ENCODE data around the gene ZIC5.

The ZIC5 gene

GRCh38 chr13:99971576-99972189 is at the start of gene ZIC5:
Gene ZIC5 (minus strand): TSS chr13:99971767. CDS start chr13:99971603, 164 bp downstream.
- DNase-seq = no peak

- no peak for DNase-seq
Measured at GRCh38 chr13:100019780-100020356, 48.3 kb upstream of the ZIC5 start.

GRCh38 chr13:100014621-100015020 is 43.1 kb upstream of the ZIC5 start:
- no peak for DNase-seq

- no peak for DNase-seq
Measured at GRCh38 chr13:99998261-99998660, 26.7 kb upstream of the ZIC5 start.

- DNase-seq = no peak
Measured at GRCh38 chr13:99997702-99998214, 26.2 kb upstream of the ZIC5 start.

- DNase-seq = peak; percentile 71
Measured at GRCh38 chr13:99996381-99996973, 24.9 kb upstream of the ZIC5 start.

- DNase-seq = peak; percentile 12
Measured at GRCh38 chr13:99995589-99996380, 24.2 kb upstream of the ZIC5 start.

- DNase-seq = no peak
Measured at GRCh38 chr13:99995104-99995588, 23.6 kb upstream of the ZIC5 start.

- no peak for DNase-seq
Measured at GRCh38 chr13:99994638-99995020, 23.1 kb upstream of the ZIC5 start.

- no peak for DNase-seq
Measured at GRCh38 chr13:99993660-99994637, 22.4 kb upstream of the ZIC5 start.

- DNase-seq = no peak
Measured at GRCh38 chr13:99992949-99993351, 21.4 kb upstream of the ZIC5 start.

- no peak for DNase-seq
Measured at GRCh38 chr13:99991828-99992775, 20.5 kb upstream of the ZIC5 start.

GRCh38 chr13:99991013-99991827 is 19.7 kb upstream of the ZIC5 start:
- DNase-seq = no peak

- DNase-seq = no peak
Measured at GRCh38 chr13:99990126-99990977, 18.8 kb upstream of the ZIC5 start.

- no peak for DNase-seq
Measured at GRCh38 chr13:99989276-99990125, 17.9 kb upstream of the ZIC5 start.

- DNase-seq = no peak
Measured at GRCh38 chr13:99988529-99989275, 17.1 kb upstream of the ZIC5 start.

Data from NCI-H1105 treated with DMSO at 0.1 percent for 48 hours (cell line).